K562 (cell line): ENCODE results near the gene ASPDH. TPM values are rescaled to one million over a fixed set of nuclear protein-coding genes. Genes with fewer than 3 reads are reported as not detected.

Experiments used
- ATAC-seq: fragments of 200-7000 bp; cut with Tn5 transposase; 3 replicates; pipeline ENCODE4 v1.9.1; 2020; ENCODE audit warnings: moderate library complexity
- BruUV-seq: library from RNA; stranded (reverse); fragments of 400-500 nt; replicated peaks from 2 replicates; lab custom pipeline; 2021; lab: Mats Ljungman, UMichigan
- CTCF ChIA-PET: fragments of 300-600 bp; formaldehyde crosslinking; extraction: SDS; loops from one replicate; lab custom pipeline; 2021; ENCODE audit warnings: low intra/inter-chr PET ratio; lab: Yijun Ruan, JAX
- POLR2A ChIA-PET: fragments of 300-600, 350-650 bp; sonication (Branson Sonifier 250); formaldehyde crosslinking; extraction: SDS; loops from one replicate; lab custom pipeline; 2021; ENCODE audit warnings: antibody characterized with exemption, inconsistent platforms; lab: Yijun Ruan, JAX
- DNase-seq, 4 experiments: peaks; one replicate each; pipeline versions ENCODE4 v3.0.0 to v3.0.0-alpha.2; 2011 to 2018; ENCODE audit warnings: low spot score in 3 of 4, mixed read lengths in 3 of 4; ENCODE audit errors: extremely low read depth in 1 of 4
- FAIRE-seq: peaks from 2 replicates; lab custom pipeline; 2011; peaks lifted over from hg19 to GRCh38; lab: Jason Lieb, UNC
- H2AFZ ChIP-seq: 2 replicates; pipeline ENCODE4 v1.6.0; 2011; ENCODE audit warnings: low read depth, low read length, control low read depth, inconsistent platforms
- H3K27ac ChIP-seq: fragments of 200-600 bp; 3 replicates; pipeline ENCODE4 v1.8.0; 2011; ENCODE audit warnings: low read depth, mild to moderate bottlenecking, control low read depth, inconsistent platforms, low read length, moderate library complexity, mixed read lengths; ENCODE audit errors: extremely low read depth
- H3K27me3 ChIP-seq, 2 experiments: fragments of 300-600 bp in 1 of 2; 2 replicates in 1 of 2; 3 replicates in 1 of 2; pipeline versions ENCODE4 v1.6.0 to v1.8.0; 2011; ENCODE audit warnings: inconsistent platforms in 2 of 2, low read length in 2 of 2, mild to moderate bottlenecking in 1 of 2, mixed read lengths in 1 of 2, moderate library complexity in 1 of 2; ENCODE audit not compliant: control insufficient read depth in 2 of 2, insufficient read depth in 2 of 2
- H3K36me3 ChIP-seq: fragments of 300-600 bp; 3 replicates; pipeline ENCODE4 v1.8.0; 2011; ENCODE audit warnings: mild to moderate bottlenecking, low read length, inconsistent platforms; ENCODE audit not compliant: control insufficient read depth, insufficient read depth
- H3K4me1 ChIP-seq, 2 experiments: fragments of 200-600 bp in 1 of 2; replicated peaks in 1 of 2; 2 replicates in 1 of 2; 3 replicates in 1 of 2; pipeline versions ENCODE4 v1.5.1 to v1.8.0; 2011; ENCODE audit warnings: inconsistent platforms in 2 of 2, low read length in 2 of 2, mild to moderate bottlenecking in 1 of 2, mixed read lengths in 1 of 2, moderate library complexity in 1 of 2; ENCODE audit not compliant: control insufficient read depth in 2 of 2, insufficient read depth in 2 of 2
- H3K4me2 ChIP-seq: 2 replicates; pipeline ENCODE4 v1.6.1; 2011; ENCODE audit warnings: low read length, control low read depth, inconsistent platforms, mixed read lengths; ENCODE audit not compliant: insufficient read depth
- H3K4me3 ChIP-seq: fragments of 200-600 bp; sonication (generic), shearing (Covaris generic); 2 replicates; pipeline ENCODE4 v1.5.1; 2016; ENCODE audit warnings: control low read depth, inconsistent platforms
- H3K79me2 ChIP-seq: fragments of 200-600 bp; 3 replicates; pipeline ENCODE4 v1.8.0; 2011; ENCODE audit warnings: low read length, inconsistent platforms; ENCODE audit not compliant: control insufficient read depth, insufficient read depth
- H3K9ac ChIP-seq, 2 experiments: 2 replicates each; pipeline versions ENCODE4 v1.6.0 to v1.6.1; 2011; ENCODE audit warnings: low read depth in 2 of 2, low read length in 2 of 2, control low read depth in 1 of 2, inconsistent platforms in 1 of 2, mild to moderate bottlenecking in 1 of 2, mixed read lengths in 1 of 2; ENCODE audit not compliant: insufficient read depth in 1 of 2
- H3K9me1 ChIP-seq: one replicate; pipeline ENCODE4 v1.6.0; 2011; ENCODE audit warnings: inconsistent platforms, mild to moderate bottlenecking, low read length, moderate library complexity; ENCODE audit not compliant: control insufficient read depth, insufficient read depth
- H3K9me3 ChIP-seq: replicated peaks from 2 replicates; pipeline ENCODE4 v1.5.1; 2011; ENCODE audit warnings: low read depth, low read length, inconsistent platforms; ENCODE audit not compliant: control insufficient read depth, insufficient read depth
- H4K20me1 ChIP-seq: replicated peaks from 2 replicates; pipeline ENCODE4 v1.6.1; 2011; ENCODE audit warnings: low read length, inconsistent platforms, mixed read lengths; ENCODE audit not compliant: control insufficient read depth, insufficient read depth
- BMI1 ChIP-seq: fragments of 150-350 bp; IDR thresholded peaks from 2 replicates; pipeline ENCODE4 v1.6.1; 2014; ENCODE audit warnings: low read length
- BRD9 ChIP-seq: fragments of 450-650 bp; IDR thresholded peaks from 2 replicates; pipeline ENCODE4 v1.6.1; 2018; ENCODE audit warnings: low read depth; ENCODE audit not compliant: partially characterized antibody
- CREM ChIP-seq: IDR thresholded peaks from 2 replicates; pipeline ENCODE4 v1.6.1; 2014; ENCODE audit warnings: antibody characterized with exemption, low read depth
- CTCF ChIP-seq, 3 experiments: IDR thresholded peaks in 2 of 3; conservative IDR thresholded peaks in 1 of 3; 2 replicates each; pipeline ENCODE4 v1.5.1; 2011 to 2012; ENCODE audit warnings: low read length in 3 of 3, mild to moderate bottlenecking in 3 of 3, control low read depth in 2 of 3, improper control_type of control experiment in 1 of 3, inconsistent platforms in 1 of 3, low read depth in 1 of 3, mixed read lengths in 1 of 3, moderate library complexity in 1 of 3; ENCODE audit not compliant: insufficient read depth in 2 of 3
- ETV5 ChIP-seq: sonication (generic); formaldehyde crosslinking; IDR thresholded peaks from 2 replicates; pipeline ENCODE4 v1.4.0; 2020; ENCODE audit warnings: low read depth, mild to moderate bottlenecking, missing genetic modification reagents
- HEY1 ChIP-seq: fragments of 250-450 bp; sonication (Bioruptor Pico); IDR thresholded peaks from 2 replicates; pipeline ENCODE4 v1.5.0; 2020; ENCODE audit warnings: mild to moderate bottlenecking, moderate library complexity, borderline replicate concordance
- NFIC ChIP-seq: fragments of 450-650 bp; IDR thresholded peaks from 2 replicates; pipeline ENCODE4 v1.6.1; 2017; ENCODE audit warnings: mild to moderate bottlenecking, inconsistent platforms
- NR2C2 ChIP-seq, 2 experiments: fragments of 200-800 bp in 1 of 2; sonication (Bioruptor generic) in 1 of 2; sonication (generic) in 1 of 2; formaldehyde crosslinking in 1 of 2; IDR thresholded peaks; 2 replicates each; pipeline versions ENCODE4 v1.6.1 to v1.8.0; 2016 to 2022; ENCODE audit warnings: mild to moderate bottlenecking in 1 of 2, missing compliant biosample characterization in 1 of 2, missing genetic modification characterization in 1 of 2, missing genetic modification reagents in 1 of 2
- NUFIP1 ChIP-seq: fragments of 450-650 bp; IDR thresholded peaks from 2 replicates; pipeline ENCODE4 v1.6.1; 2018; ENCODE audit not compliant: partially characterized antibody
- PHTF2 ChIP-seq: fragments of 250-450 bp; sonication (Bioruptor Pico); IDR thresholded peaks from 2 replicates; pipeline ENCODE4 v1.5.0; 2021; ENCODE audit warnings: mild to moderate bottlenecking
- RAD21 ChIP-seq, 2 experiments: fragments of 250-450 bp in 1 of 2; fragments of 450-650 bp in 1 of 2; sonication (Bioruptor Pico) in 1 of 2; formaldehyde crosslinking in 1 of 2; IDR thresholded peaks in 1 of 2; conservative IDR thresholded peaks in 1 of 2; 2 replicates each; pipeline versions ENCODE4 v1.4.0 to v1.8.0; 2020 to 2022; ENCODE audit warnings: mild to moderate bottlenecking in 2 of 2, moderate library complexity in 1 of 2
- RCOR1 ChIP-seq, 2 experiments: IDR thresholded peaks; 2 replicates each; pipeline ENCODE4 v1.6.1; 2012; ENCODE audit warnings: low read depth in 2 of 2, low read length in 2 of 2, borderline replicate concordance in 1 of 2, improper control_type of control experiment in 1 of 2
- RFX1 ChIP-seq: fragments of 450-650 bp; IDR thresholded peaks from 2 replicates; pipeline ENCODE4 v1.6.1; 2016; ENCODE audit warnings: mild to moderate bottlenecking, moderate library complexity
- SMARCE1 ChIP-seq: fragments of 450-650 bp; IDR thresholded peaks from 2 replicates; pipeline ENCODE4 v1.7.1; 2016; ENCODE audit warnings: mild to moderate bottlenecking
- TCF7L2 ChIP-seq: fragments of 150-350 bp; IDR thresholded peaks from 2 replicates; pipeline ENCODE4 v1.6.1; 2016; ENCODE audit warnings: low read depth, mild to moderate bottlenecking, low read length, moderate library complexity
- ZEB2 ChIP-seq: fragments of 450-650 bp; IDR thresholded peaks from 2 replicates; pipeline ENCODE4 v1.6.1; 2016
- ZFX ChIP-seq: sonication (generic); formaldehyde crosslinking; IDR thresholded peaks from 2 replicates; pipeline ENCODE4 v1.8.0; 2022; ENCODE audit warnings: mild to moderate bottlenecking, missing genetic modification reagents, moderate library complexity
- ZNF584 ChIP-seq: fragments of 200-800 bp; sonication (Bioruptor generic); IDR thresholded peaks from 2 replicates; pipeline ENCODE4 v1.6.1; 2016; ENCODE audit warnings: low read depth, mild to moderate bottlenecking, missing genetic modification characterization, missing compliant biosample characterization
- ZNF668 ChIP-seq: fragments of 250-450 bp; sonication (Bioruptor Pico); IDR thresholded peaks from 2 replicates; pipeline ENCODE4 v1.8.0; 2022; ENCODE audit warnings: mild to moderate bottlenecking, inconsistent platforms
- WGBS: fragments of 100-300 bp; shearing (Covaris generic); methylation state at CpG from one replicate; pipeline ENCODE4 v1.1.6; 2016; ENCODE audit warnings: low coverage, mixed read lengths; ENCODE audit not compliant: insufficient coverage; ENCODE audit errors: missing lambda C conversion rate; 5-methylcytosine and 5-hydroxymethylcytosine counted together
- in situ Hi-C: fragments of 300-500 bp; cut with MboI; formaldehyde crosslinking; loops from 4 replicates; pipeline ENCODE4 v1.15.0; 2018; ENCODE audit warnings: inconsistent platforms, mixed read lengths
- intact Hi-C: fragments of 100-400 bp; cut with micrococcal nuclease; formaldehyde crosslinking; loops from 2 replicates; pipeline ENCODE4 v1.14.2; 2022
- polyA plus RNA-seq, 8 experiments: library from polyadenylated mRNA; depleted of rRNA in 4 of 8; stranded (reverse) in 5 of 8; unstranded in 3 of 8; fragments of >200 nt; fragmentation: Nextera tagmentation in 2 of 8; fragmentation: Illumina TruSeq in 1 of 8; extraction: Ambion mirVana in 2 of 8; extraction: Trizol in 1 of 8; gene quantifications; 2 replicates each; pipeline versions ENCODE4 v1.2.1 to v1.2.3, GENCODE V29; 2011 to 2014; ENCODE audit warnings: inconsistent platforms in 1 of 8, missing spikeins in 1 of 8
- total RNA-seq, 7 experiments: library from RNA; depleted of rRNA in 6 of 7; stranded (reverse); fragments of >200 nt in 6 of 7; fragmentation: Illumina TruSeq in 2 of 7; extraction: Trizol in 2 of 7; gene quantifications; 2 replicates each; pipeline versions ENCODE4 v1.2.1 to v1.2.3, GENCODE V29; 2011 to 2021; ENCODE audit warnings: low replicate concordance in 1 of 7

Gene ASPDH
- total and polyA plus RNA-seq, 9 of the 15 experiments (the other 6 are each of a cell fraction or from before 2014, with no cell fraction given): not detected

GRCh38 chr19:50465986-50466705 is 47.6 kb downstream of the ASPDH start:
- ChIA-PET POLR2A (interaction anchor here (0.6 to 1.5 kb wide), 7 partner anchors 8 to 109 kb away, joined by 3 to 9 read pairs (median 5); partner anchors contain the start of gene POLD1), CTCF (no interaction called here)
- Histone ChIP-seq H3K9me1 (no peaks in the 10 kb centered on the region), H3K36me3 (no peaks in the 10 kb centered on the region), H3K4me3 (no peak overlapping the region), H3K79me2 (no peaks in the 10 kb centered on the region), H2AFZ (peak overlapping the region; percentile 85), H3K4me1 (peaks cover 12 to 40% of the 10 kb centered on the region in 2 experiments; a peak in 4 of 5 replicates), H3K27me3 (peaks cover 0 to 18% of the 10 kb centered on the region in 2 experiments; a peak in 2 of 5 replicates), H3K9me3 (no peaks in the 10 kb centered on the region), H3K27ac (no peak overlapping the region), H3K4me2 (peak overlapping the region; percentile 21), H3K9ac (peak overlapping the region in 1 of 2 experiments; percentile 53; a peak in 2 of 4 replicates), H4K20me1 (no peaks in the 10 kb centered on the region)
- BruUV-seq: no TSS peak
- intact Hi-C loops (no loop called here), in situ Hi-C loops (no loop called here)
- FAIRE-seq (peak; percentile 89), ATAC-seq (peak; percentile 92), DNase-seq (peak; percentile 74 to 82 (median 78))
- WGBS: 24% methylated on average over 23 of the region's 29 CpGs
- TF ChIP-seq BMI1: no peak
- peak; percentile 50 for TF ChIP-seq ZFX
- peak; percentile 56 to 74 (median 69) for TF ChIP-seq CTCF (IDR thresholded peaks at IDR 0.05 in 2 of 3, conservative IDR thresholded peaks at IDR 0.05 in 1 of 3; ENCODE audit: insufficient read depth in 2 of 3, low read depth in 1 of 3, low read length in 3 of 3)
- TF ChIP-seq RCOR1 (IDR thresholded peaks at IDR 0.05; ENCODE audit: borderline replicate concordance in 1 of 2, low read depth in 2 of 2, low read length in 2 of 2): peak in 1 of 2 experiments; percentile 56; a peak in 1 of 4 replicates
- no peak for TF ChIP-seq HEY1
- TF ChIP-seq CREM: peak; percentile 68
- no peak for TF ChIP-seq NR2C2 (CRISPR knock-in tag; IDR thresholded peaks at IDR 0.05)
- 0 out of 2 replicates have a peak, but pooled peaks have one; percentile 1 for TF ChIP-seq NR2C2 (tag; IDR thresholded peaks at IDR 0.05)
- TF ChIP-seq ETV5 (CRISPR knock-in tag): no peak
- TF ChIP-seq ZNF584 (CRISPR knock-in tag): no peak
- TF ChIP-seq ZNF668 (CRISPR knock-in tag): no peak
- TF ChIP-seq NFIC: 0 out of 2 replicates have a peak, but pooled peaks have one; percentile 10
- TF ChIP-seq ZEB2: no peak
- no peak for TF ChIP-seq TCF7L2
- no peak for TF ChIP-seq SMARCE1
- no peak for TF ChIP-seq PHTF2 (CRISPR knock-in tag)
- peak; percentile 55; the same call in 1 of the 2 replicates for TF ChIP-seq RFX1
- no peak for TF ChIP-seq BRD9
- peak in 1 of 2 experiments; percentile 41; a peak in 2 of 4 replicates for TF ChIP-seq RAD21 (CRISPR knock-in tag; conservative IDR thresholded peaks at IDR 0.05 in 1 of 2, IDR thresholded peaks at IDR 0.05 in 1 of 2)
- no peak for TF ChIP-seq NUFIP1
